GM12878 (cell line): ENCODE data around the gene ASIC3.

ENCODE experiments used
- DPF2 ChIP-seq: fragments of 450-650 bp; IDR thresholded peaks from 2 replicates; pipeline ENCODE4 v1.6.1; 2017; ENCODE audit warnings: mild to moderate bottlenecking
- MYC ChIP-seq: IDR thresholded peaks from 2 replicates; pipeline ENCODE4 v1.6.1; 2011; ENCODE audit warnings: mild to moderate bottlenecking, low read length, moderate library complexity, inconsistent platforms; ENCODE audit not compliant: insufficient read depth, insufficient replicate concordance, insufficient read length, severe bottlenecking
- NFYA ChIP-seq: IDR thresholded peaks from 2 replicates; pipeline ENCODE4 v1.6.1; 2011; ENCODE audit warnings: low read depth, mild to moderate bottlenecking, low read length, improper control_type of control experiment, borderline replicate concordance
- PAX8 ChIP-seq: fragments of 450-650 bp; IDR thresholded peaks from 2 replicates; pipeline ENCODE4 v1.6.1; 2017; ENCODE audit warnings: mild to moderate bottlenecking, moderate library complexity
- POLR2AphosphoS2 ChIP-seq: IDR thresholded peaks from 2 replicates; pipeline ENCODE4 v1.6.1; 2011; ENCODE audit warnings: low read depth, mild to moderate bottlenecking, low read length, improper control_type of control experiment, moderate library complexity
- STAT3 ChIP-seq: IDR thresholded peaks from 2 replicates; pipeline ENCODE4 v1.6.1; 2011; ENCODE audit warnings: low read depth, low read length, improper control_type of control experiment
- SUPT20H ChIP-seq: IDR thresholded peaks from 2 replicates; pipeline ENCODE4 v1.6.1; 2011; ENCODE audit warnings: low read depth, mild to moderate bottlenecking, low read length, moderate library complexity, borderline replicate concordance; ENCODE audit not compliant: control insufficient read depth
- TF ChIP-seq, protein P1 (sequence below), 3 experiments: IDR thresholded peaks in 2 of 3; conservative IDR thresholded peaks in 1 of 3; 2 replicates each; pipeline ENCODE4 v1.5.1; 2011; ENCODE audit warnings: low read depth in 3 of 3, low read length in 3 of 3, mild to moderate bottlenecking in 3 of 3, control low read depth in 2 of 3, moderate library complexity in 2 of 3, inconsistent platforms in 1 of 3, mixed read lengths in 1 of 3; ENCODE audit not compliant: control insufficient read depth in 2 of 3, insufficient read depth in 1 of 3; ENCODE audit errors: extremely low read depth in 1 of 3

DNA sequence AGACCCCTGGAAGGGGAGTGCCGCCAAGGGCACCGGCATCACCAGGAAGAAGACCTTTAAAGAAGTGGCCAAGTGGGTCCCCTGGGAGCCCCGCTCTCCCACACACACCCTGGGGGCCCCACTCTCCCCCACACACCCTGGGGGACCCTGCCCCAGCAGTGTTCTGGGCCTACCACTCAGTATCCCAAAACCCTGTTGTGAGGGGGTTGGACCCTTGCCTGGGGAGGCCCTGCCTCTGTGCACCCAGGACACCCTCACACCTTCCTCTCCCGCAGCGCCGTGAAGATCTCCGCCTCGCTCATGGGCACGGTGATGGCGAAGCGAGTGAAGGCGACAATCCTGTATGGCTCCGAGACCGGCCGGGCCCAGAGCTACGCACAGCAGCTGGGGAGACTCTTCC, 46.8 kb upstream of the ASIC3 start:
- TF ChIP-seq POLR2AphosphoS2 (no peak), PAX8 (no peak), NFYA (no peak), STAT3 (no peak), SUPT20H (no peak), MYC (no peak), DPF2 (no peak)
- TF ChIP-seq, protein P1, sequence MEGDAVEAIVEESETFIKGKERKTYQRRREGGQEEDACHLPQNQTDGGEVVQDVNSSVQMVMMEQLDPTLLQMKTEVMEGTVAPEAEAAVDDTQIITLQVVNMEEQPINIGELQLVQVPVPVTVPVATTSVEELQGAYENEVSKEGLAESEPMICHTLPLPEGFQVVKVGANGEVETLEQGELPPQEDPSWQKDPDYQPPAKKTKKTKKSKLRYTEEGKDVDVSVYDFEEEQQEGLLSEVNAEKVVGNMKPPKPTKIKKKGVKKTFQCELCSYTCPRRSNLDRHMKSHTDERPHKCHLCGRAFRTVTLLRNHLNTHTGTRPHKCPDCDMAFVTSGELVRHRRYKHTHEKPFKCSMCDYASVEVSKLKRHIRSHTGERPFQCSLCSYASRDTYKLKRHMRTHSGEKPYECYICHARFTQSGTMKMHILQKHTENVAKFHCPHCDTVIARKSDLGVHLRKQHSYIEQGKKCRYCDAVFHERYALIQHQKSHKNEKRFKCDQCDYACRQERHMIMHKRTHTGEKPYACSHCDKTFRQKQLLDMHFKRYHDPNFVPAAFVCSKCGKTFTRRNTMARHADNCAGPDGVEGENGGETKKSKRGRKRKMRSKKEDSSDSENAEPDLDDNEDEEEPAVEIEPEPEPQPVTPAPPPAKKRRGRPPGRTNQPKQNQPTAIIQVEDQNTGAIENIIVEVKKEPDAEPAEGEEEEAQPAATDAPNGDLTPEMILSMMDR (IDR thresholded peaks at IDR 0.05 in 2 of 3, conservative IDR thresholded peaks at IDR 0.05 in 1 of 3; ENCODE audit: control insufficient read depth in 2 of 3, extremely low read depth in 1 of 3, insufficient read depth in 1 of 3, low read depth in 3 of 3, low read length in 3 of 3), result no peak
